ENCODE measurements around the gene CELSR1.

DNA sequence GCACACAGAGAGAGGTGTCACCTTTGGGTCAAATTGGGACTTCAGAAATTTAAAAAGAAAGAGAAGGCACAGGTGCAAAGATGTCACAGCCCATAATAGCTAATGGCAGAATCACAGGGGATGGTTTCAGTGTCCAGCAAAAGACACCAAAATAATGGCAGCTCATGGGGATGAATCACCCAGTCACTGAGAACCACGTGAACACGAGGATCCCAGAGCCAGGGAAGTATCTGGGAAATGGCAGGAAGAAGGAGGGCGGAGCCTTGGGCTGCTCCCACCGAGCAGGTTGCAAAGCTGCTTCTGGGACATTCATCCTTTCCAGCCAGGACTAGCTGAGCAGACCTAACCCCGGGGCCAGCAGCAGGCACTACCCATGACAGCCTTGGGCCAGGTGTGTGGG lies 156.3 kb downstream of the CELSR1 start:
- TF ChIP-seq POLR2A (IDR thresholded peaks at IDR 0.05; ENCODE audit: low read depth, low read length) (no peak), POLR2AphosphoS5 (IDR thresholded peaks at IDR 0.05; ENCODE audit: low read depth, low read length) (no peak), TAF1 (IDR thresholded peaks at IDR 0.05; ENCODE audit: borderline replicate concordance, low read depth, low read length) (no peak)

Data from GM12892 (cell line).